GM19372 (cell line): Measurements from ENCODE around the gene FHDC1.

Experiments used
- ATAC-seq: cut with Tn5 transposase; IDR thresholded peaks from one replicate; pipeline ENCODE4 v1.9.1; 2021; ENCODE audit warnings: mild to moderate bottlenecking, low read depth, moderate library complexity; ENCODE audit not compliant: unreplicated experiment

Gene FHDC1

DNA sequence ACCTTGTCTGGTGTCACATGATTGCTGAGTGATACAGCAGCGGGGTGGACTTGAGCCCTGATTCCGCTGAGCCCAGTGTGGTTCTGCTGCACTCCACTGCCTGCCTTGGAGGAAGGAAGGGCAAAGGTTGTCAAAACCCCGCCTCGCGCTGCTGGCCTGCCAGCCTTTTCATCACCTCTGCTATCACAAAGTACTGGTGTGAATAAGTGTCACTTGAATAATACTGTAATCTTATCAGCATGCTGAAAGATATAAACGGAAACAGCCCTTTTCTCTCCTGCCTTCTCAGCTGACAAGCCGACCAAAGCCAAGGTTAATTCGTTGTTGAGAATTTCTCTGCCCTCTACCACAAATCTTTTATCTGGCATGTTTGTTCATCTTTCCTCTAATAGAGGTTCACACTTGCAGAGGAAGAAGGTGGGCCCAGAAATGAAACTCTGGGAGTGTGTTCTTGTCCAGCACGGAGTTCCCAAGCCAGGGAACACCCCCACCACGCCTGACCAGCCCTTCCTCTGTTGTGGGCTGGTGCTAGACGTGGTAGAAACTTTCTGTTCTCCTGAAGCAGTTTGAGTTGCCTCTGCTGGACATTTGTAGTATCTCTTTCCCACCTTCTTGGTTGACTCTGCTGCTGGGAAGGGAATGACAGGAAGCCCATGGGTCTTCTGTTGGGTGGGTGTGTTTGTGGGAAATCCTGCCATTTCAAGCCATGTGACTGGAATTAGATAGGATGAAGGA is 21.5 kb downstream of the FHDC1 start:
- no peak for ATAC-seq

DNA sequence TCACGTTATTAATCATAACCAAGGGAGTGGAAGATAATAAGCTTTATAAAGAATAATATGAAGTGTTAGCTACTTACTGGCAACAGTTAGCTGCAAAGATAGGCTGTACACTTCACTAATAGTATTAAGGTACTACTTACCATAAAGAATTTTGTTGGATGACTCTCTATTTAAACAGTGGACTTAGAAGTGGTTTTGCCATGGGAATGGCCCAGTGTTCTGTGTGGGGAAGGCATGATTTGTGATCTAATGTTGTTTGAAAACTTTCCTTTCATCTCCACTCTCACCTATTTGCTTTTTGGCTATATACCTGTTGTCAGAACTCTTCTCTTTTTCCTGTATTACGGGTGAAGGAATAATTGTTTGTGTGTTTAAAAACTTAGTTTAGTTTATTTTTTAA is 23.0 kb downstream of the FHDC1 start:
- no peak for ATAC-seq

DNA sequence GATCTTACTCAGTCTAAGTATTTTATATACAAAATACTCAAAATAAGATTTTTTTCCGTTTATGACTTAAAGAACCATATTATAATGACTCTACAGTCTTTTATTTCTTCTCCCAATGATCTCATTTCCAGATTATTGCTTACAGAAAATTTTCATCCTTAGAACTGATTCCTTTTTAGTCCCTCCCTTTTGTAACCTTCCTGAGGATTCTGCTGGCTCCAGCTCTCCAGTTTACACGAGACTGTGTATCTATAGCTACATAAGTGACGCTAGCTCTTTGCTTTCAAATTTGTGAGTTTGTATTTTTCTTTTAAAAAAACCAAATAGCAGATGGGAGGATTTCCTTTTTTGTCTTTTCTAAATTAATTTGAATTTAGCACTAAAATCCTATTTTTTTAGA is 24.0 kb downstream of the FHDC1 start:
- ATAC-seq, result no peak

DNA sequence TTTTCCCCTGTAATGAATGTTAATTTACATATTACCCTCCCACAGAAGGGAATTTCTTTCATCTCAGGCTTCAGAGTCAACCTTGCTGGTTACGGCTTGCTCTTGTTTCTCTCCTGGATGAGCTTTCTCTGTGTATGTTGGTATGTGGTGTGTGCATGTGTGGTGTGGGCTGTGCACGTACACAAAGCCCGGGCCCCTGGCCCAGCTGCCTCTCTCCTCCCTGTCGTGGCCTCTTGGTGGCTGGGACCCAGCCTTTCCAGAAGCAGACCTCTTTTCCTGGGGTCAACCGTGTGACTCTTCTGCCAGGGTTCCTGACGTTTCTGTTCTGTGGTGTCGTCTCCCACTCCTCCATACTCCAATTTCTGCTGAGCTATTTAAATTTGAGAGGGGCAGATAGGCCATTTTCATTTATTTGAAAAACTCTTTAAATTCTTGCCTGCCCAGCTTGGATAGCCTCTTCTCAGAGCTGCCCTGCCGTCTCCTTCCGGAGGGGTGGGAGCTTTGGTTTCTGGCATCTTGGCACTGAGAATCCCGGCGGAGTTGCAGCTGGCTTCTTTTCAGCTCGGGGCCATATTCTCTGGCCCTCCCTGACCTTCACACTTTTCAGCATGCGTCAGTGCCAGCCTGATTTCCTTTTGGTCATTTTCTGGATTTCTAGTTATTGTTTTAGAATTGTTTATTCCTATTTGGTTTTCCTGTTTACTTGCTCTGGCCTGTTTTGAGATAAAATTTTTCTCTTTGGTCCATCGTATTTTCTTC is 25.1 kb downstream of the FHDC1 start:
- no peak for ATAC-seq

DNA sequence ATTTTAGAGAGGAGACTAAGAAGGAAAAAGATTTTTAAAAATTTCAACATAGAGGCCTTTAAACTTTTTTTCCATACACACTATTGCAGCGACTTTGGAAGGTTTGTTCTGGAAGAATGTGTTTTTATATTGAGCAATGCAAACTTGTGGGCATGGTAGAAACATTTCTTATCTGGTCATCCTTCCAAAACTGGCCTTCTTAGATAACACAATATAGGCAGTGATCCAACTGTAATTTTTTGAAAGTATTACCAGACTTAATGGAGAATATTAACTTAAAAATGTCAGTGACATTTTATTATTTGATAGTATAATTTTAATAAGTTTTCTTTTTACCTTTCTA is 25.6 kb downstream of the FHDC1 start:
- ATAC-seq, result no peak

DNA sequence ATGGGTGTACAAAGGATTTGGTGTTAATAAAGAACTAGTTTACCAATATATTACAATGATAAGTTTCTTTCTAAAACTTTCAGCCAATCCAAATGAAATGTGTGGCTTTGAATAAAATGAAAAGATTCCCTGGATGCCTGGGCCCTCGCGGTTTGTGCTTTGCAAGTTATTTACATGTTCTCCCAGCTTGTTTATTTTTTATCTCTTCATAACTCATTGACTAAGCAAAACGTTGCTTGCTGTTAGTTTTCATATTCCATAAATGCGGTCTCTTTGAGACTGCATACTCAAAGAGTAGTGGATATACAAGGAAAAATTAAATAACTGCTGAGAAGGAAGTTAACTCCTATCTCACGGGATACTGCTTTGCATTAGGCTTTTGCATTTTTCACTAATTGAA is 26.0 kb downstream of the FHDC1 start:
- no peak for ATAC-seq

DNA sequence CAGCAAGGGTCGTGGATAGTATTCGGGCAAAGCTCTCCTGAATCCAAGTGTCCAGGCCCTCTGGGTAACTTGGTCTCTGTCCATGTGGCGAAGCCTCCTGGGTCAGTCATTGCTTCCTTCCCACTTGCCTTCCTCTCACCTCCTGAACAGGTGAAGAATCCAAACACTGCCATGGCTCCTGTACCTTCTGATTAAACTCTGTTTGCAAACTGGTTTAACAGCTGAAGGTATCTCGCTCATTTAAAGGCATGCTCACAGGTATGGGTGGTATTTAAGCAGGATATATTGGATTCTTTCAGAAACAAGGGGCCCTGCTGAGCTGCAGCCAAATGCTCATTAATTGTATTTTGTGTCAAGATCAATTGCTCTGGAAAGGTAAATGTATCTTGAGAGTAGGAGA is 28.2 kb downstream of the FHDC1 start:
- ATAC-seq, result no peak

DNA sequence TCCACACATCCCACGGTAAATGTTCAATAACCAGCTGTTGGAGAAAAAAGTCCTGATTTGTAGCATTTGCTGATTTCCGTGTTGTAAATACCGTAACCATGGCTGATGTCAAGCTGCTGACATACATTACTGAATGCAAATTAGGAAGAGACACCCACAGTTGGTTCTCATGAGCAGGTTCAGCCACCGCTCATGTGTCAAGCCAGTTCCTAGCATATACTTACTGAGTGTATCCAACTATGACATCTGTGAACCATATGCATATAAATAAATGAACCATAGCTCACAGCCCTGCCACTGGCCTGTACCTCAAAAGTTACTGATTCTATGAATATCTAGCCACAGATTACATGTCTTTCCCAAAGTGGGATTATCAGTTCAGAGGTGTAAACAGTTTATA is 29.5 kb downstream of the FHDC1 start:
- peak; percentile 57 for ATAC-seq

DNA sequence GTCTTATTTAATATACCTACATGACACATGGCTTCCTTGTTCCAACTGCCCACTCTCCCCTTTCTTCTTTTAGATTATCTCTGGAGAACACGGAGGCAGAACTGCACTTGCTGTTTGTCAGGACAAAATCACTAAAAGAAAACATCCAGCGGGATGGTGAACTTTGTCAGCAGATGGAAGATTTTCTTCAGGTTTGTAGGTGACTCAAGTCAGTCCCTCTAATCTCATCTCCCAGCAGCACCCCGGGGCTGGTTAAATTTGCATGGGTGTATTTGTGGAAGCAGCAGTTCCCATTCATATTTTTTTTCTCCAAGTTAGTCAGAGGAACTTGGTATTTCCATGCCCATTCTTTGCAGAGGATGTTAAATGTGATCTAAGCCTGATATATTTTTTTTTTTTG is 31.8 kb downstream of the FHDC1 start:
- no peak for ATAC-seq

DNA sequence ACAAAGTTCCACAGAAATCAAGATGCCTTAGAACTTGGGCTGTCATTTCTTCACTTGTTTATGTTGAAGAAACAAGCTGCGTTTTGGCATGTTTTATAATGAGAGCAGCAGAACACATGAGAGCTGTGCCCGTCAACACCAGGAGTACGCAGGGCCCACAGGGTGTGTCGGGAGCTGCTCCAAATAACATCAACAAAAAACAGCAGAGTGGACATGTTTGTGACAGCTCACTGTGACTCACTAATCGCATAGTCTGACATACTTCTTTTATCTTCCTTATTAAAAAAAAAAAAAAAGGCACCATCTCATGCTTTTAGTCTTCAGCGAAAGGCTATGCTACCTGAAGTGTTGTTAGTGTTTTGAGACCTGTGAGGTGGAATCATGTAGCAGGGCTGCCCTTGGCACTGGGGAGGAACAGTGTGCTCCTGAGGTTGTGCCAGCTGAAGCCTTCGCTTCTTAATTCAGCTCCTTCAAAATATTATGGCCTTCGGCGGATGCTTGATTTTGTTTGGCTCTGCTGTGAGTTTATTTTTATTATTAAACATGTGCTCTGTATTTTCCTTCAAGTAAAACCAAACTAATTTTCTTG is 32.8 kb downstream of the FHDC1 start:
- ATAC-seq, result no peak

DNA sequence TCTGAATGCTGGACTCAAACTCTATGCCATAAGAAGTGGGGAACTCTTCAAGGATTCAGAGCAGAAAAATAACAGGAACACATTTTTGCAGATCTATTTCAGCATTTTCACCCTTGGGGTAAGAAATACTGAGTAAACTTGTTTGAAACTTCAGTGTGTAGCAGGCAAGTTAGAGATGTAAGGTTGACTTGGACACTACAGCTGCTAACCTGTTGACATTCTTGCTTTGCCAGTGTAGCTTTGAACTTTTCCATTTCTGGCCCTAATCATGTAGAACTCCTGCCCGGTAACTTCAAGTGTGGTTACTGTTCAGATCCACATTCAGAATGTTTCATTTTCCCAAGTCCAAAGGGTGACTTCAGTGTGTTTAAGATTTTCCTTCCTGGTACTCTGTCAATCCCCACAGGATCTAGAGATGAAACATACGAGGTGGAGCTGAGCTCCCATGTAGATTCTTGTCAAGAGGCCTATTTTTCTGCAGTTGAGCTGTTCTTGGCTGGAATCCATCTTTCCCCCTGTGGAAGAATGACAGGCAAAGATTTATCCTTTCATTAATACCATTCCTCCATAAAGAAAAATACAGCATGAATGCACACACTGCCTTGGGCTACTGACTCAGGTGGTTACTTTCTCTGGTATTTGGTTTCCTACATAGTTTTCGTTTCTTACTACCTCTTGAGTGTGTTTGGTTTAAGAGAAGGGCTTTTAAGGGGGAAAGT is 34.1 kb downstream of the FHDC1 start:
- no peak for ATAC-seq

DNA sequence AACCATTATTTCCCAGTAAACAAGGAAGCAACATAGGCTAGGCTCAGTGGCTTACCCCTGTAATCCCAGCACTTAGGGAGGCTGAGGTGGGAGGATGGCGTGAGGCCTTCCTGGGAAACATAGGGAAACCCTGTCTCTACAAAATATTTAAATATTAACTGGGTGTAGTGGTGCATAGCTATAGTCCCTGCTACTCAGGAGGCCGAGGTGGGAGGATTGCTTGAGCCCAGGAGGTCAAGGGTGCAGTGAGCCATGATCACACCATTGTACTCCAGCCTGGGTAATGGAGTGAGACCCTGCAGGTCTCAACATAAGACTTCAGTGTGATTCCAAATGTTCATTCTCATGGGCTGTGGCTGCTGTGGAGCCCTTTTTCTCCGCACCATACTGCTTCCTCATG is 34.9 kb downstream of the FHDC1 start:
- no peak for ATAC-seq

DNA sequence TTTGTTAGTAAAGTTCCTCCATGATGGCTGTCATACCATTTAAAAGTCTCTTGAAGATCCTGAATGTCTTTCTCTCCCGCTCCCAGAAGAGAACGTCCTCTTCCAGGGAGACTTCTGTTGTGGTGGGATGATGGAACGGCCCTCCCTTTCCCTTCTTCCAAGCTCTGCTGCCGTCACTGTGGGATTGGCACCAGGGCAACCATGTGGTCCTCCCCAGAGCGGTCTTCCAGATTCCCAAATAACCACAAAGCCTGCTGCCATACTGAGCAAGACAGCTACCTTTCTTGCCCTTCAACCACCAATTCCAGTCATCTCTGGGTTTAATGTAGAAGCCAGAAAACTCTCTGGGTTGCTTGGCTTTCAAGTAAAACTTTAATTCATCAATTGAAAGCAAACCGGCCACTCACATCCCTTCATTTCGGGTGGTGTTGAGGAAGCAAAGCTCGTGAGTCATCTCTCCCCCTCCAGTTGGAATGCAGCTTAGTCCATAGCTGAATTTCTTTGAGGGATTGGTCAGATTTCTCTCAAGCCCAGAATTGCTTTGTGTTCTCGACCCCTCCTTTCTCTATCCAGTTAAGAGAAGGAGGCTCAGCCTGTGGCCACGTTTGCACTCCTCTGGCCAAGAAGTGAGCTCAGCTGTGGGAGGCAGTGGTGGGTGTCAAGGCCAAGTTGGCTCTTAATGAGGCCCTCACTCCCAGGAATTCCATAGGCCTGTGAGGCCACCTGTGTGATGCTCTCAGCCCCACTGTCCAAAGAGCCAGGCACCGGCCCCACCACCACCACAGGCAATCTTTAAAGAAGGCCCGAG is 36.9 kb downstream of the FHDC1 start:
- no peak for ATAC-seq

DNA sequence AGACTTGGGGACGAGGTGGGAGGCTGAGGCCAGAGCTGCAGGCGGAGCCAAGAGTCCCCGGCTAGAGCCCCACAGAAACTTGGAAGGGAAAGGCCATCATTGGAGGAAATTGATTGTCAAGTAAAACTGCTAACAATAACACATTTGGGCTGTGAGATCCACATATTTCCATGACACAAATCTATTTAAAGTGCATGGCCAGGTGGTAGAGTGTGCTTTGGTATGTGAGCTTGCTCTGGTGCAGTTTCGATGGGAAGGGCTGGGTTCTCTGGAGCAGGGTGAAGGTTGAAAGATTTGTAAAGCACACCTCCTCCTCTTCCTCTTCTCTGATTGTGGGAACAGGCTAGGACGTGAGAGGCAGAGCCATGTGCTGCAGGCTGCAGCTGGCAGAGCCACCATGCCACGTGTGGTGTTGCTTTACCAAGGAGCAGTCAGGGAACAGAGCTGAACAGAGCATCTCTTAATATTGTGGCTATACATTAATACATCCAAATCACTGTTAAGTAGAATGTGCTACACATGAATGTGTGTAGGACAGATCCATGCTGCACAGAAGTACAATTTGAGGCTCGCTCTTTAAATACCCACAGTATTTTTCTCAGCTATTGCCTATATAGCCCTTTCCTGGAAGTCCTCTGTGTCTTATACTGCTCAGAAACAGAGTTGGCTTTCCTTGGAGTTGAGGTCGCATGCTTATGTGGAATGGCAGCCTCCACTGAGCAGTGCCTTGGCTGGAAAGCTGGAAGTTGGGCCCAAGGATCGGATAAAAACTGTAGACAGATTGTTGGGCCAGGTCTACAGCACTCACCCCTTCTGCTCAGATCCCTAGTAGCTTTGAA is 37.7 kb downstream of the FHDC1 start:
- no peak for ATAC-seq

DNA sequence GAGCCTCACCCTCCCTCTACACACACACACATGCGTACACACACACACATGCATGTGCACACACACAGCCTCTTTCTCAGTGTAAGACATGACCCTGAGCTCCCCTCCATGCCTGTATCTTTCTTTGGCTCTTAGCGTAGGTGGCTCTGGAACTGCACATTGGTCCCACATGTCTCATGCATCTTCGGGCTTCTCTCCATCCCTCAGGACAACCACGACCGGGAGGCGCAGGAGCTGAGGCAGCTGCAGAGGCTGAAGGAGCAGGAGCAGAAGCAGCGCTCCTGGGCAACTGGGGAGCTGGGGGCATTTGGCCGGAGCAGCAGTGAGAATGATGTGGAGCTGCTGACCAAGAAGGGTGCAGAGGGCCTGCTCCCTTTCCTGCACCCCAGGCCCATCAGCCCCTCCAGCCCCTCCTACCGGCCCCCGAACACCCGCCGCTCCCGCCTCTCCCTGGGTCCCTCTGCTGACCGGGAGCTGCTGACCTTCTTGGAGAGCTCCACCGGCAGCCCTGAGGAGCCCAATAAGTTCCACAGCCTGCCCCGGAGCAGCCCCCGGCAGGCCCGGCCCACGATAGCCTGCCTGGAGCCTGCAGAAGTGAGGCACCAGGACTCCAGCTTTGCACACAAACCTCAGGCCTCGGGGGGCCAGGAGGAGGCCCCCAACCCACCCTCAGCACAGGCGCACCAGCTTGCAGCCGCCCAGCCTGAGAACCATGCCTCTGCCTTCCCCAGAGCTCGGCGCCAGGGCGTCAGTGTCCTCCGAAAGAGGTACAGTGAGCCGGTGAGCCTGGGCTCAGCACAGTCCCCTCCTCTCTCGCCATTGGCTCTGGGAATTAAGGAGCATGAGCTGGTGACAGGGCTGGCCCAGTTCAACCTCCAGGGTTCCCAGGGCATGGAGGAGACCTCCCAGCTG is 38.6 kb downstream of the FHDC1 start:
- no peak for ATAC-seq

DNA sequence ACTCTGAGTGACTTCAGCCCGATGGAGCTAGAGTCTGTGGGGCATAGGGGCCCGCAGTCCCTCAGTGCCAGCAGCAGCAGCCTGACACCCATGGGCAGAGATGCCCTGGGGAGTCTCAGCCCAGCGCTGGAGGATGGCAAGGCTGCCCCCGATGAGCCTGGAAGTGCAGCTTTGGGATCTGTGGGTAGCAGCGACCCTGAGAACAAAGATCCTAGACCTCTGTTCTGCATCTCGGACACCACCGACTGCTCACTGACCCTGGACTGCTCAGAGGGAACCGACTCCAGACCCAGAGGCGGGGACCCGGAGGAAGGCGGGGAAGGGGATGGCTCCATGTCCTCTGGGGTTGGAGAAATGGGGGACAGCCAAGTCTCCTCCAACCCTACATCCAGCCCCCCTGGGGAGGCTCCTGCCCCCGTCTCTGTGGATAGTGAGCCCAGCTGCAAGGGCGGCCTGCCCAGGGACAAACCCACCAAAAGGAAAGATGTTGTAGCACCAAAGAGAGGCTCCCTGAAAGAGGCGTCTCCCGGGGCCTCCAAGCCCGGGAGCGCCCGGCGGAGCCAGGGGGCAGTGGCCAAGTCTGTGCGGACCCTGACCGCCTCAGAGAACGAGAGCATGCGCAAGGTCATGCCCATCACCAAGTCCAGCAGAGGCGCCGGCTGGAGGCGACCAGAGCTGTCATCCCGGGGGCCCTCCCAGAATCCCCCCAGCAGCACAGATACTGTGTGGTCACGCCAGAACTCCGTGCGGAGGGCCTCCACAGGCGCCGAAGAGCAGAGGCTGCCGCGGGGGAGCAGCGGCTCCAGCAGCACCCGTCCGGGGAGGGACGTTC is 39.5 kb downstream of the FHDC1 start:
- ATAC-seq, result no peak

DNA sequence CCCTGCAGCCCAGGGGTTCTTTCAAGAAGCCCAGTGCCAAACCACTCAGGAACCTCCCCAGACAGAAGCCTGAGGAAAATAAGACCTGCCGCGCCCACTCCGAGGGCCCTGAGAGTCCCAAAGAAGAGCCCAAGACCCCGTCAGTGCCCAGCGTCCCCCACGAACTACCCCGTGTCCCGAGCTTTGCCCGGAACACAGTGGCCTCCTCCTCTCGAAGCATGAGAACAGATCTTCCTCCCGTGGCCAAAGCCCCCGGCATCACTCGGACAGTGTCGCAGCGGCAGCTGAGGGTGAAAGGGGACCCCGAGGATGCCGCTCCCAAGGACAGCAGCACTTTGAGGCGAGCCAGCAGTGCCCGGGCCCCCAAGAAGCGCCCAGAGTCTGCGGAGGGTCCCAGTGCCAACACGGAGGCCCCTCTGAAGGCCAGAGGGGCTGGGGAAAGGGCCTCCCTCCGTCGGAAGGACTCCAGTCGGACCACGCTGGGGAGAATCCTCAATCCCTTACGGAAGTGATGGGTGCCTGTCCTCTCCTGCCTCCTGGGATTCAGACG is 40.2 kb downstream of the FHDC1 start:
- ATAC-seq, result no peak
